RCC 7860 (cell line): ENCODE results near the gene LONP2.
A peak's percentile ranks its signal among the peaks of the same experiment; 100 is the strongest.
"Not testable (repeated sequence)": the region's sequence is repeated elsewhere in the genome, so short reads cannot be mapped to it uniquely, and the experiment has no call there.

Experiments
- DNase-seq: peaks from one replicate; pipeline ENCODE4 v3.0.0-alpha.2; 2015; ENCODE audit warnings: low spot score
- FAIRE-seq: peaks from 2 replicates; lab custom pipeline; 2012; peaks lifted over from hg19 to GRCh38; lab: Jason Lieb, UNC

LONP2 gene

DNA sequence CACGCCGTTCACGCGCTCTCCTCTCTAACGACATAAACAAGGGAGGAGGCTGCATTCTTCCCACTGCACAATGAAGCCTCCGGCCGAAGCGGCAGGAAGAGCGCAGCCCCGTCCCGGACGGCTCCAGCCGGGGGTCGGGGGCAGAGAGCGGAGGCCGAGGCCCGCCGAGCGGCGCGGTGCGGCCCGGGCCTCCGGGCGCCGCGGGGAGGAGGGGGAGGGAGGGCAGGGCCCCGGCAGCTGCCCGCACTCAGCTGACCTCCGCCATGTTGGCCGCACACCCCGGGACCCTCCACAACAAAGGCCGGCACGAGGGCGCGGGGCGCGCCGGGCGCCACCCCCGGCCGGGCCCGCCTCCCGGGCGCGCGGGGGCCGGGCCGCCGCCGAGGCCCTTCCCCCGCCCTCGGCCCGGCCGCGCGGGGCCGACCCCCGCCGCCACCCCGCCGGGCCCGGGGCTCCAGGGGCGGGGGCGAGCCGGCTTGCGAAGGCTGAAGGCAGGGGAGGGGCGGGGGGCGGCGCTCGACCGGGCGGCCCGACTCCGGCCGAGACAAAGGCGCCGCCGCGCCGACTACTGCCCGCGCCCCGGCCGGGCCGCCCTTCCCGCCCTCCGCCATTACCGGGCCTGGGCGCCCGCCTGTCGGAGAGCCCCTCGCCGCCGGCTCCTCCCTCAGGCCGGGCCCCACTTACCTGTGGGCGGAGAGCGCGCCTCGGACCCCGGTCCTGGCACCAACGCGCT, 140.6 kb downstream of the LONP2 start:
- DNase-seq (no peak), FAIRE-seq (no peak)

DNA sequence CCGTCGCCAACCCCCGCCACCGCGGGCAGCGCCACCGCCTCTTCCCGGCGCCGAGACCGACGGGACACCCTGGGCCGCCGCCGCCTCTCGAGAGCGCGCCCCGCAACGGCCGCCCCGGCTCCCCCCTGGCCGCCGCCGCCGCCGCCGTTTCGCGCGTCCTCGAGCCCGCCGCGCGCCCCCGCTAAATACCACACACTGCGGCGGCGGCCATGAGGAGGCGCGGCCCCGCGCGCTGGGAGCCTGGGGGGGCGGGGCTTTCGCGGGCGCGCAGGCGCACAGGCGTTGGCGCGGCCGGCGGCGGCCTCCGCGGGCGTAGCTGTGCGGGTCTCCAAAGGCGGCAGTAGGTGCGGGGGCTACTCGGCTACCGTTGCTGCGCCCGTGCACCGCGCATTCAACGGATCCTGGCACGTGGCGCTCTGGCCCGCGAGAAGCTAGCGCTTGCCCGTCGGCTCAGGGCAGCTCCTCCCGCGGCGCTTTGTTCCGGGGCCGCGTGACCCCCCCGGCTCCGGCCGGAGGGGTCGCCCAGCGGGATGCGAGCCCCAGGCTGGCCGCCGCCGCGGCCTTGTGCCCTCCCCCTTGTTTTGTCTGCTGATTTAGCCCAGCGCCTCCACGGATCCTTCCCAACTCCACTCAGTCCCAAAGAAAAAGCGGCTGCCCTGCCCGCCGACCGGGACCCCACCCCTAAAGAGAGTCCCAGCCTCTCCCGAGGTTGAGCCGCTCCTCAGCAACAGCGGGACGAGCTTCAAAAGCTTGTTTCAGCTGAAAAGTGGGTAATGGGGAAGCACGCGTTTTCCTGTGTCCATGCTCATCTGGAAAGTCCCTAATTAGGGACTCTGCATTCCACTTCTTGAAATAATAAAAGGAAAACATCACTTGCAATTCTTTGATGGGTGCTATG, 141.4 kb downstream of the LONP2 start, which contains the start of gene SIAH1:
SIAH1 (minus strand) TSS at position 161 of the 898 bp plus-strand sequence. CDS start 22,985 bp downstream, outside the sequence.
- DNase-seq (peak; percentile 56), FAIRE-seq (no peak)

DNA sequence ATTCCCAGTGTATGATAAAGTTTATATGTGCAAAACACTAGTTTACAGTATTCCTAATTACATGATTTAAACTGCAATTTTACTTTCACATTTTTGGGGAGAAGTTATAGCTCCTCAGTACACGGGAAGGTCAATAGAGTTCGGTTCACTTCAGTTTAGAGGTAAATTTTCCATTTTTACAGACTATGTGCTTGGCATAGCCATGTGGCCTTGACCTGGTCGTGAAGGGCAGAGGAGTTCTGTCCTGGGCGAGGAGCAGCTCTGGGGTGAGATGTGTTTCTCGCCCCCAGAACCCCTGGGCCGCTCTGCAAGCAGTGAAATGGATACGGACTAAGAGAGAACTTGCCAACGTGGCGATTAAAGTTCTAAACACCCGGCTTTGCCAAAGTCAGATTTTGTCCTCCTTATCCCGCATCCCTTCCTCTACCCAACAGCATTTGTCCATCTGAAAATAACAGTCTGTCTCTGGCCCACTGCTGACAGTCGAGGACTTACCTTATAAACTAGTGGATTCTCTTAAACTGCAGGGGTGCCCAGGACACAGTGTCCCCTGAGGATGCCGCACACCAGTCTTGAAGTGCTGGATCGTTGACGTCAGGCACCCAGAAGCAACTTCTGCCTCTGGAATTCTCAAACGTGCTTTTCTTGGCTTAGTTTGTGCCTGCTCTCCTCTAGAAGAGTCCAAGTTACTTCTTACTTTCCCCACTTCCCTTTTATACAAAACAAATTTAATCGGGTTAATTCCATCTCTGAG, 142.6 kb downstream of the LONP2 start:
- no peak for FAIRE-seq

DNA sequence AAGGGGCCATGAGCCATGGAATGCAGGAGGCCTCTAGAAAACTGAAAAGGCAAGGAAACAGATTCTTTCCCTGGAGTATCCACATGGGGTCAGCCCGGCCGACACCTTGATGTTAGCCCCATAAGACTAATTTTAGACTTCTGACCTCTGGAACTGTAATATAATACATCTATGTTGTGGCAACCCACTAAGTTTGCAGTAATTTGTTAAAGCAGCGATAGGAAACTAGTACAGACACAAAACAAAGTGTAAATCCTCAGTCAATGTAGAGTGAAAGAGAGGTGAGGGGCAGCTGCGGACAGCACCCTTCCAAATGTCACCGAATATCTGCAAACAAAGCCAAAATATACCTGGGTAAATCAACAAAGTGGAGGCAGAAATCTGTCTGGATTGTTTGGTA, 148.3 kb downstream of the LONP2 start:
- DNase-seq (no peak), FAIRE-seq (no peak)

More for the DNA sequence above, 142.6 kb downstream of the LONP2 start:
- DNase-seq = no peak

DNA sequence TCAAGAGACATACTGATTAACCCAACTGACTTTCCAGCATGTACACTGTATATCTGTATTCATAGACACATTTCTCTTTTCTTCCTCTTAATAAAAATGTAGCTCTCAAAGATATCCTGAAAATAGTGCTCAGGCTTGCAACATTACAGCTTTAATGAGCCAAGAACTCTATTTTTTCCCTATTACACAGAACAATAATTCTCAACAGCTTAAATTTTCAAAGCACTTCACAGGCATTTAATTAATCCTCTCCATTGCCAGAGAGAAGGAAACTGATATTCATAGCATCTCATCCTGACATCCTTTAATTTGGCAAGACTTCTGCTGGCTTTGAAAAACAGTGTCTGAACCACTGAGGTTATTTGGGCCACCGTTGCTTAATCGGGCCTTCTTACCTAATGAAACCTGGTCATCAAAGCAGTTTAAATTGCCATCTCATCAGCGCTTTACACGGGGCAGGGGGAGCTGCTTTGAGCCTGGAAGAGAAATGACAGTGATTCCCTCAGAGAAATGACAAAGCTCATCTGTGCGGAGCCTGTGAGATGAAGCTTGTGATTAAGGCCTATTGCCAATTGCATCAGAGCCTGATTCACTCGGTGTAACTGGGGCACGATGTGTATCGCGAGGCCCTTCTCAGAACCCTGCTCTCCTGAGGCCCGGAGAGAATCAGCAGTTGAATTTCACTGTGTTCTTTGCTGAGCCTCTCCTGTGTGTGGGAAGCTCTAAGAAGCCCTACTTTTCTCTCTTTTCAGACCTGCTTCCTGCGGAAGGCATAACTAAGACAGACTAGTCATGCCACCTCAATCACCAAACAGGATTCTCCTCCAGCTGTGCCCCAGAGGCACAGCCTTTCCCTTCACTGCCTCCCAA, 149.6 kb downstream of the LONP2 start:
- FAIRE-seq (no peak), DNase-seq (no peak)

DNA sequence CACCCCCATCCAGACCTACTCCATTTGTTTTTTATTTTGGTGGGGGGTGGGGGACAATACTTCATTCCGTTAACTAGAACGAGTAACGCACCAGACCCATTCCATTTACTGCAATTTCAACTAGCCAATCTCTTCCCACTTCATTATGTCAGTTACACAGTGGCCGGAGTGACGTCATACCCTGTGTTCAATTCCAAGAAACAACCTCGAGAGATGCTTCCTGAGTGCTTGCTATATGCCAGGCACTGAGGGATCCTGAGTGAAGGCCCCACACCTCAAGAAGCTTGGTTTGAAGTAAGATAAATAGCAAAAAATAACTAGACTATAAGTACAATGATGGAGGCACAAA, 150.2 kb downstream of the LONP2 start:
- FAIRE-seq (no peak), DNase-seq (no peak)

DNA sequence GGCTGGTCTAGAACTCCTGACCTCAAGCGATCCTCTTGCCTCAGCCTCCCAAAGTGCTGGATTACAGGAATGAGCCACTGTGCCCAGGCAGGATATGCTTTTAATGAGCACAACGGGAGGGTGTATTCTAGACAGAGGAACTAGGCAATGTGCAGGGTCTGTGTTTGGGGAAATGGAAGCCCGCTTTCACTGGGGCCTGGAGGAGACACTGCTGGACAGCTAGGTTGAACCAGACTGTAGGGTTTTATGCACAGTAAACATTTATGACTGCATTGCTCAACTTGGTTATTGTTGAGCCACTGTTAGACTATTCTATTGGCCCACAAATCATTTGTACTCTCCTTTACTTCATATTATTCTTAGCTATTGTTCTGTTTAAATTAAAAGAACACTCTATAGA, 151.3 kb downstream of the LONP2 start:
- DNase-seq = no peak
- no peak for FAIRE-seq

DNA sequence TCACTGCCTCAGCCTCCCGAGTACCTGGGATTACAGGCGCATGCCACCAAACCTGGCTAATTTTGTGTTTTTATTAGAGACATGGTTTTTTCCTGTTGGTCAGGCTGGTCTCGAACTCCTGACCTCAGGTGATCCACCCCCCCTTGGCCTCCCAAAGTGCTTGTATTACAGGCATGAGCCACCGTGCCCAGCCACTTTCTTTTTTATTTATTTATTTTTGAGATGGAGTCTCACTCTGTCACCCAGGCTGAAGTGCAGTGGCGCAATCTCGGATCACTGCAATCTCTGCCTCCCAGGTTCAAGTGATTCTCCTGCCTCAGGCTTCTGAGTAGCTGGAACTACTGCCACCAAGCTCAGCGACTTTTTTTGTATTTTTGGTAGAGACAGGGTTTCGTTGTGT, 158.4 kb downstream of the LONP2 start:
- FAIRE-seq, DNase-seq: not testable (repeated sequence)

DNA sequence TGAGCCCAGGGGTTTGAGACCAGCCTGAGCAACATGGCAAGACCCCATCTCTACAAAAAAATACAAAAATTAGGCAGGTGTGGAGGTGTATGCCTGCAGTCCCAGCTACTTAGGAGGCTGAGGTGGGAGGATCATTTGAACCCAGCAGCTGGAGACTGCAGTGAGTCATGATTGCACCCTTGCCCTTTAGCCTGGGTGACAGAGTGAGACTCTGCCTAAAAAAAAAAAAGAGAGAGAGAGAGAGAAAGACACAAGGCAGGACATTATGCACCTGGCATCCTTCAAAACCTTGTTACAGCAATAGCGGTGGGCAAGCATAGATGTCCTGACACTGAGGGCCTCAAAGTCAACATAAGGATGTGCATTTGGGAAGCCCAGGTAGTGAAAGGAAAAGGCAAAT, 161.1 kb downstream of the LONP2 start:
- no peak for FAIRE-seq
- no peak for DNase-seq

DNA sequence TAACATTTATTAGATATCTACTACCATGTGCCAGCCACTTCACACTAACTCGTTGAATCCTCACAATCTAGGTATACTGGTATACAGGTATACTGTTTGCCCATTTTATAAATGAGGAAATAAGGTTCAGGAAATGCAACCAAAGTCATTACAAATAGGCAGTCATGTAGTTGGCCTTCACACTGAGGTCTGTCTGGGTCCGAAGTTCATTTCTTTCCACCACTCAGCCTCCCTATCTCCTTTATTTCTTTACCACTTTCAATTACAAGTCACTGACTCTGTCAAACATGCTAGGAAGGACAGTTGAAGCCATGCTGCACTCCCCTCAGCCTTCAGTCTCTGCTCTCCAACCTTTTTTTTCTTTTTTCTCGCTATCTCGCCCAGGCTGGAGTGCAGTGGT, 161.8 kb downstream of the LONP2 start:
- FAIRE-seq = no peak
- no peak for DNase-seq
